ENCODE results near the gene LAMA2. TPM values are rescaled to one million over a fixed set of nuclear protein-coding genes. Genes with fewer than 3 reads are reported as not detected.

Gene LAMA2
- total RNA-seq, 1 donor from 2014 or later = 1.4 TPM

DNA sequence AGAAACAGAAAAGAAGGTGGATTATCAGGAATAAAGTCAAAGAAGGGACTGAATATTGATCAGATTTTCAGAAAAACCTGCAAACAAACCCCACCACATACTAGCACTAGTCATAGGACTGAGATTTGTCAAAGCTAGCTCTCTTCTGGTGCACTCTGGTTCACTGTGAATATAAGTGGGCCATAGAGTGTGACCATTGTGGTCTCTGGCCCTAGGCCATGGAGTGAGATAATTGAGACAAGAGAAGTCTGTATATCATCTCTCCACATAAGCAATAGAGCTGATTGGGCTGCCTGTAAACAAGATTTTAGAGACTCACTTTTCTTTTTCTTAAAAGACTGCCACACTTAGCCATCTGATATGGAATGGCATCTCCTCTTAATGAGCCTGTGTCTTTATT is 247.2 kb downstream of the LAMA2 start:
- no peak for DNase-seq (ENCODE audit: low read depth)
- Histone ChIP-seq H3K27me3 (ENCODE audit: control insufficient read depth, insufficient read depth, low read length) (no peaks in the 10 kb centered on the region), H3K36me3 (ENCODE audit: control insufficient read depth, insufficient read depth, low read length) (no peaks in the 10 kb centered on the region), H3K4me3 (ENCODE audit: low read depth, low read length) (no peak overlapping the region)
- TF ChIP-seq, protein P1, sequence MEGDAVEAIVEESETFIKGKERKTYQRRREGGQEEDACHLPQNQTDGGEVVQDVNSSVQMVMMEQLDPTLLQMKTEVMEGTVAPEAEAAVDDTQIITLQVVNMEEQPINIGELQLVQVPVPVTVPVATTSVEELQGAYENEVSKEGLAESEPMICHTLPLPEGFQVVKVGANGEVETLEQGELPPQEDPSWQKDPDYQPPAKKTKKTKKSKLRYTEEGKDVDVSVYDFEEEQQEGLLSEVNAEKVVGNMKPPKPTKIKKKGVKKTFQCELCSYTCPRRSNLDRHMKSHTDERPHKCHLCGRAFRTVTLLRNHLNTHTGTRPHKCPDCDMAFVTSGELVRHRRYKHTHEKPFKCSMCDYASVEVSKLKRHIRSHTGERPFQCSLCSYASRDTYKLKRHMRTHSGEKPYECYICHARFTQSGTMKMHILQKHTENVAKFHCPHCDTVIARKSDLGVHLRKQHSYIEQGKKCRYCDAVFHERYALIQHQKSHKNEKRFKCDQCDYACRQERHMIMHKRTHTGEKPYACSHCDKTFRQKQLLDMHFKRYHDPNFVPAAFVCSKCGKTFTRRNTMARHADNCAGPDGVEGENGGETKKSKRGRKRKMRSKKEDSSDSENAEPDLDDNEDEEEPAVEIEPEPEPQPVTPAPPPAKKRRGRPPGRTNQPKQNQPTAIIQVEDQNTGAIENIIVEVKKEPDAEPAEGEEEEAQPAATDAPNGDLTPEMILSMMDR (IDR thresholded peaks at IDR 0.05; ENCODE audit: insufficient read depth, low read length, poor library complexity, severe bottlenecking) = no peak

DNA sequence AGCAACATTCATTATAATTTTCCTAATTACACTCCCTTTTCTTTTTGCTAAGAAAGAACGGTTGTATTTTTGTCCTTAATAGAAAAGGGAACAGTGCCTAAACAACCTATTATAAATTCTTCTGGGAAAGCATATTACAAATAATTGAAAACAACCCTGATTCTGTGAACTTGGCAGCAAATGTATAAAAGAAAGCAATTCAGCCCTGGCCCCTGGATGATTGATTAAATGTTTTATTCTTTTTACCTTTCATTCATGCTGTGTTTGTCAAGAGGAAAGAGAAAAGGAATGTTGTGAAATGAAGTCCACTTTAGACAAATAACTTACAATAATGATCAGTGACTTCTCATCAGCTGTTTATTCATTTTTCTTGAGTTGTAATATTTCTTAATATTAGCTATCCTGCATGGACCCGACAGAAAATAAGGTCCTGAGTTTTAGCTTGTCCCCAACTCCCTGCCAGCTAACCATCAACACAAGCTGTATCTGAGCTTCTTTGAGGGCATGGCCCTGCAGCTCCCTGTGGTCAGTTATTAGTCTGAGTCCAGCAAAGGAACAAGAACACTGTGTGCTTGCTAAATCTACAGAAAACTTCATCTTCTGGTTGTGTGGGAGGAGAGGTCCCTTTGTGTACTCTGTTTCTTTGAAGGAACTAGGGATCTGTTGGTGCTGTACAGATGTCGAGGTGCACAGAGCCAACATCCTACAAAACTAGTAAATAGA is 248.2 kb downstream of the LAMA2 start:
- DNase-seq (ENCODE audit: low read depth) = no peak
- H3K27me3 ChIP-seq (ENCODE audit: control insufficient read depth, insufficient read depth, low read length) = no peaks in the 10 kb centered on the region
- H3K4me3 ChIP-seq (ENCODE audit: low read depth, low read length) = no peak overlapping the region
- no peaks in the 10 kb centered on the region for H3K36me3 ChIP-seq (ENCODE audit: control insufficient read depth, insufficient read depth, low read length)
- TF ChIP-seq, protein P1 (IDR thresholded peaks at IDR 0.05; ENCODE audit: insufficient read depth, low read length, poor library complexity, severe bottlenecking) = no peak

DNA sequence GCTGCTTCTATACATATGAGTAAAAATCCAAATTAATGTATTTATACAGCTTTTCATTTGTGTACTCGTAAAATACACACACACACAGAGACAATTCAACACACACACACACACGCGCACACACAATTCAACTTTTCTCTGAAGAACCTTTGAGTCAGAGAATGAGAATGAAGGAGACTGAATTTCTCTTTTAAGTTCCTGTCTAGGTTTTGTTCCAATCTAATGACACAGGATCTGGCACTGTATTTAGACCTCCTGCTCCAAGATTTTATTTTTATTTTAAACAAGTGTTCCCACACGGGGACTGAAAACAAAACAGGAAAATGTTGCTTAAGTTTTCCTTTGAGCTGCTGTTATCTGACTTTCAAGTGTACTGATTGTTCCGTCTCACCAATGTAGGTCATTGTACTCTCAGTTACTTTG is 250.8 kb downstream of the LAMA2 start:
- TF ChIP-seq, protein P1 (IDR thresholded peaks at IDR 0.05; ENCODE audit: insufficient read depth, low read length, poor library complexity, severe bottlenecking) = no peak
- Histone ChIP-seq H3K27me3 (ENCODE audit: control insufficient read depth, insufficient read depth, low read length) (no peaks in the 10 kb centered on the region), H3K4me3 (ENCODE audit: low read depth, low read length) (no peak overlapping the region), H3K36me3 (ENCODE audit: control insufficient read depth, insufficient read depth, low read length) (no peaks in the 10 kb centered on the region)
- no peak for DNase-seq (ENCODE audit: low read depth)

DNA sequence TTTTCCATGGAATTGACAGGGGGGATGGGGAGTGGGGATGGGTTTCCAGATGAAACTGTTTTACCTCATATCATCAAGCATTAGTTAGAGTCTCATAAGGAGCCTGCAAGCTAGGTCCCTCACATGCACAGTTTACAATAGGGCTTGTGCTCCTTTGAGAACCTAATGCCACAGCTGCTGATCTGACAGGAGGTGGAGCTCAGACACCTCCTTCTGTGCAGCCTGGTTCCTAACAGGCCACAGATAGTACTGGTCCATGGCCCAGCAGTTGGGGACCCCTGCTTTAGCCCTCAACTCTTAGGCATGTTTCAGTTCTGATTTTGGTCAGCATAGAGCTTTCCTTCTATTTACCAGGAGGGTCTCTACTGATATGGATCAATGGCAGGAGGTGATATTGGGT is 251.6 kb downstream of the LAMA2 start:
- TF ChIP-seq, protein P1 (IDR thresholded peaks at IDR 0.05; ENCODE audit: insufficient read depth, low read length, poor library complexity, severe bottlenecking) = no peak
- H3K4me3 ChIP-seq (ENCODE audit: low read depth, low read length) = no peak overlapping the region
- no peak for DNase-seq (ENCODE audit: low read depth)
- H3K36me3 ChIP-seq (ENCODE audit: control insufficient read depth, insufficient read depth, low read length) = no peaks in the 10 kb centered on the region
- H3K27me3 ChIP-seq (ENCODE audit: control insufficient read depth, insufficient read depth, low read length) = no peaks in the 10 kb centered on the region

DNA sequence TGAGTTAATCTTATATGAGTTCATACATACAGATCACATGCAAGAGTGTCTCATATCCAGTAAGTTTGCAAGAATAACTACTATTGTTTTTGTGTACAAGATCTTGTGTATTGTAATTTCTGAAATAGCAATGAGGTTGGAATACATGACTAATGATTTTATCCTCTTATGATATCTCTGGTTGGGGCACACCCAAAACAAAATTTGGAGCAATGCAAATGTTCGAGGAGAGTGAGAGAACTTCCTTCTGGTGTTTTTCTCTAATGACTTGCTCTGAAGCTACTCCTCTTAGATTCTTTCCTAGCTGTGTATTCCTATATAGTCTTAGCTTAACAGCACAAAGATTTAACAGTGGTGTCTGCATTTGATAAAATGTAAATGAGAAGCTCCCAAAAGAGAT is 252.5 kb downstream of the LAMA2 start:
- DNase-seq (ENCODE audit: low read depth) = no peak
- Histone ChIP-seq H3K27me3 (ENCODE audit: control insufficient read depth, insufficient read depth, low read length) (no peaks in the 10 kb centered on the region), H3K4me3 (ENCODE audit: low read depth, low read length) (no peak overlapping the region), H3K36me3 (ENCODE audit: control insufficient read depth, insufficient read depth, low read length) (no peaks in the 10 kb centered on the region)
- TF ChIP-seq, protein P1 (IDR thresholded peaks at IDR 0.05; ENCODE audit: insufficient read depth, low read length, poor library complexity, severe bottlenecking) = no peak

DNA sequence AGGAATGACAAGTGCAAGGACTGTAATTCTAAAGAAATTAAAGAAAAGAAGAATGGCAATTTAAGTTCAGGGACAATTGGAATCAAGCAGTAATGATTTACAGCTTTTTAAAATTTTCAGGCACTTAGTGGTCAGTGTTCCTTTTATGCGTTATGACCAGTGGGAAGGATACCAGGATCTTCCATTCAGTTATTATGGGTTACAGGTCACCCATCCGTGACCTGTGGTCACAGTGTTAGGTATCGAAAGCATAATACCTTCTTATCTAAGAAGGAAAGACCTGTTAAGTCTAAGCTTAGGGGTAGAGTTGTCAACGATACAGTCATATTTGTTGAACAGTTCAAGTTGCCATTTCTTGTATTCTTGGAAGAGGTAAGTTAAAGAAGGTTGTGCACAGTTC is 253.8 kb downstream of the LAMA2 start:
- H3K4me3 ChIP-seq (ENCODE audit: low read depth, low read length) = no peak overlapping the region
- no peaks in the 10 kb centered on the region for H3K36me3 ChIP-seq (ENCODE audit: control insufficient read depth, insufficient read depth, low read length)
- TF ChIP-seq, protein P1 (IDR thresholded peaks at IDR 0.05; ENCODE audit: insufficient read depth, low read length, poor library complexity, severe bottlenecking) = no peak
- no peaks in the 10 kb centered on the region for H3K27me3 ChIP-seq (ENCODE audit: control insufficient read depth, insufficient read depth, low read length)
- no peak for DNase-seq (ENCODE audit: low read depth)

Data from kidney epithelial cell (primary cell).